SK-N-SH (cell line): Measurements from ENCODE around the gene NMS. TPM values are rescaled to one million over a fixed set of nuclear protein-coding genes. Genes with fewer than 3 reads are reported as not detected.

Source experiments
- CTCF ChIA-PET: fragments of 300-600, 350-600 bp; formaldehyde crosslinking; extraction: SDS; loops from one replicate; lab custom pipeline; 2021; lab: Yijun Ruan, JAX
- POLR2A ChIA-PET: fragments of 350-600 bp; sonication (Branson Sonifier 250); formaldehyde crosslinking; extraction: SDS; loops from one replicate; lab custom pipeline; 2020; ENCODE audit warnings: antibody characterized with exemption, inconsistent platforms; lab: Yijun Ruan, JAX
- DNase-seq: peaks from one replicate; pipeline ENCODE4 v3.0.0; 2012
- H2AFZ ChIP-seq: fragments of 200-600 bp; sonication (generic); 2 replicates; pipeline ENCODE4 v1.8.1; 2016; ENCODE audit warnings: antibody characterized with exemption, mild to moderate bottlenecking, low read depth
- H3F3A ChIP-seq: fragments of 200-600 bp; sonication (generic); replicated peaks from 2 replicates; pipeline ENCODE3; 2016; ENCODE audit warnings: antibody characterized with exemption, mild to moderate bottlenecking; ENCODE audit not compliant: insufficient read depth
- H3K27ac ChIP-seq, 2 experiments: fragments of 200-500 bp in 1 of 2; fragments of 200-600 bp in 1 of 2; sonication (Bioruptor generic) in 1 of 2; sonication (generic), shearing (Covaris generic) in 1 of 2; 2 replicates each; pipeline versions ENCODE4 v1.5.1 to v1.6.1; 2014 to 2016; ENCODE audit warnings: low read depth in 2 of 2, inconsistent platforms in 1 of 2, low read length in 1 of 2, mild to moderate bottlenecking in 1 of 2, mixed read lengths in 1 of 2
- H3K27me3 ChIP-seq: fragments of 200-600 bp; sonication (generic), shearing (Covaris generic); 2 replicates; pipeline ENCODE4 v1.6.1; 2016; ENCODE audit warnings: mixed run types; ENCODE audit not compliant: insufficient read depth
- H3K36me3 ChIP-seq, 2 experiments: fragments of 200-500 bp in 1 of 2; fragments of 200-600 bp in 1 of 2; sonication (Bioruptor generic) in 1 of 2; sonication (generic) in 1 of 2; replicated peaks in 1 of 2; 2 replicates each; pipeline versions ENCODE3 to v1.5.1; 2014 to 2016; ENCODE audit warnings: low read length in 1 of 2, mild to moderate bottlenecking in 1 of 2; ENCODE audit not compliant: insufficient read depth in 2 of 2, control insufficient read depth in 1 of 2
- H3K4me1 ChIP-seq, 2 experiments: fragments of 200-500 bp in 1 of 2; fragments of 200-600 bp in 1 of 2; sonication (Bioruptor generic) in 1 of 2; sonication (generic), shearing (Covaris generic) in 1 of 2; 2 replicates each; pipeline versions ENCODE4 v1.5.1 to v1.6.1; 2014 to 2016; ENCODE audit warnings: low read depth in 1 of 2, low read length in 1 of 2, mixed run types in 1 of 2; ENCODE audit not compliant: insufficient read depth in 2 of 2, control insufficient read depth in 1 of 2
- H3K4me2 ChIP-seq: fragments of 200-600 bp; sonication (generic), shearing (Covaris generic); 2 replicates; pipeline ENCODE4 v1.6.1; 2017; ENCODE audit warnings: mixed run types
- H3K4me3 ChIP-seq, 2 experiments: fragments of 200-500 bp in 1 of 2; fragments of 200-600 bp in 1 of 2; sonication (Bioruptor generic) in 1 of 2; sonication (generic), shearing (Covaris generic) in 1 of 2; 2 replicates each; pipeline versions ENCODE4 v1.5.1 to v1.8.1; 2014 to 2016; ENCODE audit warnings: low read depth in 2 of 2, inconsistent platforms in 1 of 2, low read length in 1 of 2, mild to moderate bottlenecking in 1 of 2, mixed read lengths in 1 of 2, moderate library complexity in 1 of 2
- H3K79me2 ChIP-seq: fragments of 200-600 bp; sonication (generic); 2 replicates; pipeline ENCODE4 v1.8.1; 2017; ENCODE audit warnings: mild to moderate bottlenecking; ENCODE audit not compliant: insufficient read depth
- H3K9ac ChIP-seq: fragments of 200-600 bp; sonication (generic); 2 replicates; pipeline ENCODE4 v1.6.1; 2017; ENCODE audit warnings: mixed run types
- H3K9me2 ChIP-seq: fragments of 200-600 bp; sonication (generic); 2 replicates; pipeline ENCODE4 v1.6.1; 2017; ENCODE audit warnings: mixed run types
- H3K9me3 ChIP-seq: fragments of 200-600 bp; sonication (generic); 2 replicates; pipeline ENCODE4 v1.6.1; 2017; ENCODE audit warnings: mixed run types, mild to moderate bottlenecking, moderate library complexity
- H4K20me1 ChIP-seq: fragments of 200-600 bp; sonication (generic); 2 replicates; pipeline ENCODE4 v1.6.1; 2017; ENCODE audit warnings: mild to moderate bottlenecking, mixed run types; ENCODE audit not compliant: insufficient read depth
- EP300 ChIP-seq, 2 experiments: IDR thresholded peaks; 2 replicates each; pipeline versions ENCODE4 v1.4.0 to v1.6.1; 2012; ENCODE audit warnings: borderline replicate concordance in 1 of 2, low read depth in 1 of 2, low read length in 1 of 2
- EZH2phosphoT487 ChIP-seq: fragments of 200-600 bp; sonication (generic); IDR thresholded peaks from 2 replicates; pipeline ENCODE4 v1.6.1; 2017; ENCODE audit warnings: low read depth, mixed run types, mild to moderate bottlenecking, antibody characterized with exemption, moderate library complexity, borderline replicate concordance
- FOSL2 ChIP-seq: IDR thresholded peaks from 2 replicates; pipeline ENCODE4 v1.4.0; 2012; ENCODE audit warnings: low read depth, mild to moderate bottlenecking, moderate library complexity, borderline replicate concordance
- FOXM1 ChIP-seq: IDR thresholded peaks from 2 replicates; pipeline ENCODE4 v1.4.0; 2012; ENCODE audit warnings: low read depth, mild to moderate bottlenecking
- JUND ChIP-seq: IDR thresholded peaks from 2 replicates; pipeline ENCODE4 v1.4.0; 2012
- MAX ChIP-seq: IDR thresholded peaks from 2 replicates; pipeline ENCODE4 v1.4.0; 2012; ENCODE audit warnings: low read depth
- MXI1 ChIP-seq: IDR thresholded peaks from 2 replicates; pipeline ENCODE4 v1.6.1; 2012; ENCODE audit warnings: mild to moderate bottlenecking, low read depth, low read length, improper control_type of control experiment
- RAD21 ChIP-seq: IDR thresholded peaks from 2 replicates; pipeline ENCODE4 v1.6.1; 2012; ENCODE audit warnings: mild to moderate bottlenecking, low read length
- SMC3 ChIP-seq: IDR thresholded peaks from 2 replicates; pipeline ENCODE4 v1.6.1; 2012; ENCODE audit warnings: low read depth, low read length, improper control_type of control experiment
- TAF1 ChIP-seq: IDR thresholded peaks from 2 replicates; pipeline ENCODE4 v1.6.1; 2012; ENCODE audit warnings: low read depth, mild to moderate bottlenecking, low read length, moderate library complexity, borderline replicate concordance
- TCF12 ChIP-seq: IDR thresholded peaks from 2 replicates; pipeline ENCODE4 v1.4.0; 2012
- USF2 ChIP-seq: fragments of 150-350 bp; IDR thresholded peaks from 2 replicates; pipeline ENCODE4 v1.6.1; 2017; ENCODE audit warnings: antibody characterized with exemption, low read length, low read depth, borderline replicate concordance
- YY1 ChIP-seq: IDR thresholded peaks from 2 replicates; pipeline ENCODE4 v1.4.0; 2012; ENCODE audit warnings: low read depth, mild to moderate bottlenecking
- WGBS: methylation state at CpG from one replicate; pipeline ENCODE4 v1.1.6; 2017; ENCODE audit warnings: low lambda C conversion rate; 5-methylcytosine and 5-hydroxymethylcytosine counted together
- polyA plus RNA-seq, 3 experiments: library from polyadenylated mRNA; depleted of rRNA; stranded (reverse); fragments of >200 nt; gene quantifications; 2 replicates each; pipeline ENCODE4 v1.2.3, GENCODE V29; 2012
- TF ChIP-seq, protein P1 (sequence below): fragments of 200-600 bp; sonication (generic); IDR thresholded peaks from 2 replicates; pipeline ENCODE4 v1.6.1; 2017; ENCODE audit warnings: antibody characterized with exemption, mild to moderate bottlenecking, moderate library complexity

Gene NMS
- polyA plus RNA-seq, 1 of the 3 experiments (the other 2 are of a cell fraction) = not detected

GRCh38 chr2:100427111-100427510, 43.2 kb upstream of the NMS start:
- Histone ChIP-seq H3K36me3 (no peaks in the 10 kb centered on the region), H3K4me3 (no peak overlapping the region), H3K27me3 (no peaks in the 10 kb centered on the region), H3K27ac (no peak overlapping the region), H3K4me2 (no peak overlapping the region), H3K9ac (no peak overlapping the region), H2AFZ (no peak overlapping the region), H3K79me2 (no peaks in the 10 kb centered on the region), H3F3A (no peaks in the 10 kb centered on the region), H3K9me3 (no peaks in the 10 kb centered on the region), H3K4me1 (no peaks in the 10 kb centered on the region), H3K9me2 (no peaks in the 10 kb centered on the region), H4K20me1 (no peaks in the 10 kb centered on the region)
- CTCF ChIA-PET = interaction anchor here (1.2 to 1.8 kb wide), 4 partner anchors 10 to 184 kb away, joined by 4 to 6 read pairs (median 6); partner anchors contain the start of gene CHST10
- WGBS = 82% methylated on average over 12 of the region's 12 CpGs
- POLR2A ChIA-PET = no interaction called here
- DNase-seq = no peak
- TF ChIP-seq YY1 = no peak
- TF ChIP-seq EZH2phosphoT487 = no peak
- TF ChIP-seq EP300 (IDR thresholded peaks at IDR 0.05; ENCODE audit: borderline replicate concordance in 1 of 2, low read depth in 1 of 2, low read length in 1 of 2) = no peak
- TF ChIP-seq FOSL2 = no peak
- TF ChIP-seq TAF1 = no peak
- no peak for TF ChIP-seq JUND
- TF ChIP-seq FOXM1 = no peak
- TF ChIP-seq MXI1 = no peak
- TF ChIP-seq, all 33 proteins: peak for 0

GRCh38 chr2:100427627-100428258, 42.5 kb upstream of the NMS start:
- no peak overlapping the region for H3K4me3 ChIP-seq
- no peaks in the 10 kb centered on the region for H3K9me2 ChIP-seq
- no peak overlapping the region for H3K27ac ChIP-seq
- peak; percentile 61 for DNase-seq
- no peaks in the 10 kb centered on the region for H3K79me2 ChIP-seq
- H3K9ac ChIP-seq = no peak overlapping the region
- H3K36me3 ChIP-seq = no peaks in the 10 kb centered on the region
- no peaks in the 10 kb centered on the region for H3K4me1 ChIP-seq
- ChIA-PET POLR2A (no interaction called here), CTCF (interaction anchor here (1.1 to 1.8 kb wide), 5 partner anchors 11 to 183 kb away, joined by 3 to 6 read pairs (median 5); partner anchors contain the start of gene CHST10)
- no peaks in the 10 kb centered on the region for H4K20me1 ChIP-seq
- H2AFZ ChIP-seq = no peak overlapping the region
- no peak overlapping the region for H3K4me2 ChIP-seq
- no peaks in the 10 kb centered on the region for H3F3A ChIP-seq
- TF ChIP-seq, protein P1, sequence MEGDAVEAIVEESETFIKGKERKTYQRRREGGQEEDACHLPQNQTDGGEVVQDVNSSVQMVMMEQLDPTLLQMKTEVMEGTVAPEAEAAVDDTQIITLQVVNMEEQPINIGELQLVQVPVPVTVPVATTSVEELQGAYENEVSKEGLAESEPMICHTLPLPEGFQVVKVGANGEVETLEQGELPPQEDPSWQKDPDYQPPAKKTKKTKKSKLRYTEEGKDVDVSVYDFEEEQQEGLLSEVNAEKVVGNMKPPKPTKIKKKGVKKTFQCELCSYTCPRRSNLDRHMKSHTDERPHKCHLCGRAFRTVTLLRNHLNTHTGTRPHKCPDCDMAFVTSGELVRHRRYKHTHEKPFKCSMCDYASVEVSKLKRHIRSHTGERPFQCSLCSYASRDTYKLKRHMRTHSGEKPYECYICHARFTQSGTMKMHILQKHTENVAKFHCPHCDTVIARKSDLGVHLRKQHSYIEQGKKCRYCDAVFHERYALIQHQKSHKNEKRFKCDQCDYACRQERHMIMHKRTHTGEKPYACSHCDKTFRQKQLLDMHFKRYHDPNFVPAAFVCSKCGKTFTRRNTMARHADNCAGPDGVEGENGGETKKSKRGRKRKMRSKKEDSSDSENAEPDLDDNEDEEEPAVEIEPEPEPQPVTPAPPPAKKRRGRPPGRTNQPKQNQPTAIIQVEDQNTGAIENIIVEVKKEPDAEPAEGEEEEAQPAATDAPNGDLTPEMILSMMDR = peak; percentile 58
- TF ChIP-seq USF2 (no peak), FOXM1 (no peak), SMC3 (peak; percentile 31), RAD21 (peak; percentile 60), EZH2phosphoT487 (no peak), TCF12 (no peak), MAX (no peak)
- no peaks in the 10 kb centered on the region for H3K27me3 ChIP-seq
- 25% methylated on average over 9 of the region's 11 CpGs for WGBS
- no peaks in the 10 kb centered on the region for H3K9me3 ChIP-seq
